ENCODE measurements around the gene MORN2. TPM values are rescaled to one million over a fixed set of nuclear protein-coding genes. Genes with fewer than 3 reads are reported as not detected.
A peak's percentile ranks its signal among the peaks of the same experiment; 100 is the strongest.

MORN2 gene
- total RNA-seq, 1 experiment from 2014 or later = 36.4 TPM

GRCh38 chr2:38887347-38887746 is 11.6 kb downstream of the MORN2 start:
- in situ Hi-C loops (cut with HindIII; ENCODE audit: low pct_unique_long_range_greater_than_20kb, low sequenced_read_pairs) = no loop called here
- no peak for DNase-seq (ENCODE audit: low read depth)

- no peak for DNase-seq (ENCODE audit: low read depth)
- in situ Hi-C loops (cut with HindIII; ENCODE audit: low pct_unique_long_range_greater_than_20kb, low sequenced_read_pairs) = no loop called here
These were observed 12.3 kb downstream of the MORN2 start for GRCh38 chr2:38887902-38888554.

- in situ Hi-C loops (cut with HindIII; ENCODE audit: low pct_unique_long_range_greater_than_20kb, low sequenced_read_pairs) = no loop called here
These were observed 13.3 kb downstream of the MORN2 start for GRCh38 chr2:38889045-38889444.

GRCh38 chr2:38889575-38889974 is 13.8 kb downstream of the MORN2 start, which contains the start of gene ARHGEF33:
TSS of gene ARHGEF33 (plus strand) at chr2:38889875. CDS start at chr2:38919448, 29,573 bp downstream.
- no peak for DNase-seq (ENCODE audit: low read depth)
- in situ Hi-C loops (cut with HindIII; ENCODE audit: low pct_unique_long_range_greater_than_20kb, low sequenced_read_pairs) = no loop called here

More at GRCh38 chr2:38889045-38889444, 13.3 kb downstream of the MORN2 start:
- no peak for DNase-seq (ENCODE audit: low read depth)

- DNase-seq (ENCODE audit: low read depth) = no peak
- in situ Hi-C loops (cut with HindIII; ENCODE audit: low pct_unique_long_range_greater_than_20kb, low sequenced_read_pairs) = no loop called here
These were observed 17.0 kb downstream of the MORN2 start for GRCh38 chr2:38892819-38893218.

GRCh38 chr2:38898256-38898655 is 22.5 kb downstream of the MORN2 start:
- no peak for DNase-seq (ENCODE audit: low read depth)
- in situ Hi-C loops (cut with HindIII; ENCODE audit: low pct_unique_long_range_greater_than_20kb, low sequenced_read_pairs) = no loop called here

GRCh38 chr2:38900726-38901125 is 24.9 kb downstream of the MORN2 start:
- in situ Hi-C loops (cut with HindIII; ENCODE audit: low pct_unique_long_range_greater_than_20kb, low sequenced_read_pairs) = no loop called here
- DNase-seq (ENCODE audit: low read depth) = no peak

- DNase-seq (ENCODE audit: low read depth) = no peak
- in situ Hi-C loops (cut with HindIII; ENCODE audit: low pct_unique_long_range_greater_than_20kb, low sequenced_read_pairs) = no loop called here
These were observed 29.5 kb downstream of the MORN2 start for GRCh38 chr2:38905251-38905650.

GRCh38 chr2:38907242-38907641 is 31.5 kb downstream of the MORN2 start:
- in situ Hi-C loops (cut with HindIII; ENCODE audit: low pct_unique_long_range_greater_than_20kb, low sequenced_read_pairs) = no loop called here

GRCh38 chr2:38907743-38908562 is 32.2 kb downstream of the MORN2 start:
- in situ Hi-C loops (cut with HindIII; ENCODE audit: low pct_unique_long_range_greater_than_20kb, low sequenced_read_pairs) = no loop called here
- peak; percentile 7 for DNase-seq (ENCODE audit: low read depth)

More at GRCh38 chr2:38907242-38907641, 31.5 kb downstream of the MORN2 start:
- no peak for DNase-seq (ENCODE audit: low read depth)

- in situ Hi-C loops (cut with HindIII; ENCODE audit: low pct_unique_long_range_greater_than_20kb, low sequenced_read_pairs) = no loop called here
These were observed 34.1 kb downstream of the MORN2 start for GRCh38 chr2:38909872-38910271.

GRCh38 chr2:38911191-38911590 is 35.4 kb downstream of the MORN2 start:
- DNase-seq (ENCODE audit: low read depth) = no peak
- in situ Hi-C loops (cut with HindIII; ENCODE audit: low pct_unique_long_range_greater_than_20kb, low sequenced_read_pairs) = no loop called here

More at GRCh38 chr2:38909872-38910271, 34.1 kb downstream of the MORN2 start:
- DNase-seq (ENCODE audit: low read depth) = no peak

- in situ Hi-C loops (cut with HindIII; ENCODE audit: low pct_unique_long_range_greater_than_20kb, low sequenced_read_pairs) = no loop called here
- DNase-seq (ENCODE audit: low read depth) = no peak
These were observed 36.8 kb downstream of the MORN2 start for GRCh38 chr2:38912619-38913018.

- DNase-seq (ENCODE audit: low read depth) = no peak
- in situ Hi-C loops (cut with HindIII; ENCODE audit: low pct_unique_long_range_greater_than_20kb, low sequenced_read_pairs) = no loop called here
These were observed 46.6 kb downstream of the MORN2 start for GRCh38 chr2:38922389-38922788.

GRCh38 chr2:38922902-38923301 is 47.1 kb downstream of the MORN2 start:
- in situ Hi-C loops (cut with HindIII; ENCODE audit: low pct_unique_long_range_greater_than_20kb, low sequenced_read_pairs) = no loop called here
- DNase-seq (ENCODE audit: low read depth) = no peak

GRCh38 chr2:38925982-38926381 is 50.2 kb downstream of the MORN2 start:
- in situ Hi-C loops (cut with HindIII; ENCODE audit: low pct_unique_long_range_greater_than_20kb, low sequenced_read_pairs) = no loop called here
- no peak for DNase-seq (ENCODE audit: low read depth)

- in situ Hi-C loops (cut with HindIII; ENCODE audit: low pct_unique_long_range_greater_than_20kb, low sequenced_read_pairs) = no loop called here
- DNase-seq (ENCODE audit: low read depth) = no peak
These were observed 54.8 kb downstream of the MORN2 start for GRCh38 chr2:38930600-38930999.

Measured in Caki2 (cell line).